K562 (cell line): ENCODE measurements around the gene PCSK1. TPM values are rescaled to one million over a fixed set of nuclear protein-coding genes. Genes with fewer than 3 reads are reported as not detected.

Experiments used
- ATAC-seq: fragments of 200-7000 bp; cut with Tn5 transposase; 3 replicates; pipeline ENCODE4 v1.9.1; 2020; ENCODE audit warnings: moderate library complexity
- BruUV-seq: library from RNA; stranded (reverse); fragments of 400-500 nt; replicated peaks from 2 replicates; lab custom pipeline; 2021; lab: Mats Ljungman, UMichigan
- CTCF ChIA-PET: fragments of 300-600 bp; formaldehyde crosslinking; extraction: SDS; loops from one replicate; lab custom pipeline; 2021; ENCODE audit warnings: low intra/inter-chr PET ratio; lab: Yijun Ruan, JAX
- POLR2A ChIA-PET: fragments of 300-600, 350-650 bp; sonication (Branson Sonifier 250); formaldehyde crosslinking; extraction: SDS; loops from one replicate; lab custom pipeline; 2021; ENCODE audit warnings: antibody characterized with exemption, inconsistent platforms; lab: Yijun Ruan, JAX
- DNase-seq, 4 experiments: peaks; one replicate each; pipeline versions ENCODE4 v3.0.0 to v3.0.0-alpha.2; 2011 to 2018; ENCODE audit warnings: low spot score in 3 of 4, mixed read lengths in 3 of 4; ENCODE audit errors: extremely low read depth in 1 of 4
- FAIRE-seq: peaks from 2 replicates; lab custom pipeline; 2011; peaks lifted over from hg19 to GRCh38; lab: Jason Lieb, UNC
- H2AFZ ChIP-seq: 2 replicates; pipeline ENCODE4 v1.6.0; 2011; ENCODE audit warnings: low read depth, low read length, control low read depth, inconsistent platforms
- H3K27ac ChIP-seq: fragments of 200-600 bp; 3 replicates; pipeline ENCODE4 v1.8.0; 2011; ENCODE audit warnings: low read depth, mild to moderate bottlenecking, control low read depth, inconsistent platforms, low read length, moderate library complexity, mixed read lengths; ENCODE audit errors: extremely low read depth
- H3K27me3 ChIP-seq, 2 experiments: fragments of 300-600 bp in 1 of 2; 2 replicates in 1 of 2; 3 replicates in 1 of 2; pipeline versions ENCODE4 v1.6.0 to v1.8.0; 2011; ENCODE audit warnings: inconsistent platforms in 2 of 2, low read length in 2 of 2, mild to moderate bottlenecking in 1 of 2, mixed read lengths in 1 of 2, moderate library complexity in 1 of 2; ENCODE audit not compliant: control insufficient read depth in 2 of 2, insufficient read depth in 2 of 2
- H3K36me3 ChIP-seq: fragments of 300-600 bp; 3 replicates; pipeline ENCODE4 v1.8.0; 2011; ENCODE audit warnings: mild to moderate bottlenecking, low read length, inconsistent platforms; ENCODE audit not compliant: control insufficient read depth, insufficient read depth
- H3K4me1 ChIP-seq, 2 experiments: fragments of 200-600 bp in 1 of 2; replicated peaks in 1 of 2; 2 replicates in 1 of 2; 3 replicates in 1 of 2; pipeline versions ENCODE4 v1.5.1 to v1.8.0; 2011; ENCODE audit warnings: inconsistent platforms in 2 of 2, low read length in 2 of 2, mild to moderate bottlenecking in 1 of 2, mixed read lengths in 1 of 2, moderate library complexity in 1 of 2; ENCODE audit not compliant: control insufficient read depth in 2 of 2, insufficient read depth in 2 of 2
- H3K4me2 ChIP-seq: 2 replicates; pipeline ENCODE4 v1.6.1; 2011; ENCODE audit warnings: low read length, control low read depth, inconsistent platforms, mixed read lengths; ENCODE audit not compliant: insufficient read depth
- H3K4me3 ChIP-seq: fragments of 200-600 bp; sonication (generic), shearing (Covaris generic); 2 replicates; pipeline ENCODE4 v1.5.1; 2016; ENCODE audit warnings: control low read depth, inconsistent platforms
- H3K79me2 ChIP-seq: fragments of 200-600 bp; 3 replicates; pipeline ENCODE4 v1.8.0; 2011; ENCODE audit warnings: low read length, inconsistent platforms; ENCODE audit not compliant: control insufficient read depth, insufficient read depth
- H3K9ac ChIP-seq, 2 experiments: 2 replicates each; pipeline versions ENCODE4 v1.6.0 to v1.6.1; 2011; ENCODE audit warnings: low read depth in 2 of 2, low read length in 2 of 2, control low read depth in 1 of 2, inconsistent platforms in 1 of 2, mild to moderate bottlenecking in 1 of 2, mixed read lengths in 1 of 2; ENCODE audit not compliant: insufficient read depth in 1 of 2
- H3K9me1 ChIP-seq: one replicate; pipeline ENCODE4 v1.6.0; 2011; ENCODE audit warnings: inconsistent platforms, mild to moderate bottlenecking, low read length, moderate library complexity; ENCODE audit not compliant: control insufficient read depth, insufficient read depth
- H3K9me3 ChIP-seq: replicated peaks from 2 replicates; pipeline ENCODE4 v1.5.1; 2011; ENCODE audit warnings: low read depth, low read length, inconsistent platforms; ENCODE audit not compliant: control insufficient read depth, insufficient read depth
- H4K20me1 ChIP-seq: replicated peaks from 2 replicates; pipeline ENCODE4 v1.6.1; 2011; ENCODE audit warnings: low read length, inconsistent platforms, mixed read lengths; ENCODE audit not compliant: control insufficient read depth, insufficient read depth
- ETS2 ChIP-seq: IDR thresholded peaks from 2 replicates; pipeline ENCODE4 v1.6.1; 2016; ENCODE audit warnings: borderline replicate concordance, missing genetic modification characterization, mild to moderate bottlenecking, moderate library complexity, missing compliant biosample characterization; ENCODE audit not compliant: poor library complexity, severe bottlenecking
- GATA2 ChIP-seq: sonication (generic); formaldehyde crosslinking; IDR thresholded peaks from 2 replicates; pipeline ENCODE4 v1.4.0; 2020; ENCODE audit warnings: mild to moderate bottlenecking, missing genetic modification reagents
- HINFP ChIP-seq: fragments of 450-650 bp; conservative IDR thresholded peaks from 2 replicates; pipeline ENCODE4 v1.6.1; 2016; ENCODE audit warnings: missing genetic modification characterization, low read depth, mild to moderate bottlenecking, control low read depth, missing compliant biosample characterization
- NCOR1 ChIP-seq: fragments of 450-650 bp; IDR thresholded peaks from 2 replicates; pipeline ENCODE4 v1.6.1; 2016; ENCODE audit warnings: mild to moderate bottlenecking, moderate library complexity
- SAP30 ChIP-seq: fragments of 200-600 bp; sonication (generic); IDR thresholded peaks from 2 replicates; pipeline ENCODE4 v1.6.1; 2012; ENCODE audit warnings: borderline replicate concordance, low read depth, mild to moderate bottlenecking, moderate library complexity, low read length, control low read depth, inconsistent platforms; ENCODE audit not compliant: insufficient read depth, poor library complexity, severe bottlenecking
- ZBTB43 ChIP-seq: sonication (generic); formaldehyde crosslinking; IDR thresholded peaks from 2 replicates; pipeline ENCODE4 v1.8.0; 2023; ENCODE audit warnings: mild to moderate bottlenecking, missing genetic modification reagents
- ZNF263 ChIP-seq: sonication (generic); formaldehyde crosslinking; IDR thresholded peaks from 2 replicates; pipeline ENCODE4 v1.8.0; 2022; ENCODE audit warnings: mild to moderate bottlenecking, missing genetic modification reagents, borderline replicate concordance
- ZNF354B ChIP-seq: fragments of 250-450 bp; sonication (Bioruptor Pico); IDR thresholded peaks from 2 replicates; pipeline ENCODE4 v1.4.0; 2020
- ZNF696 ChIP-seq: fragments of 250-450 bp; sonication (Bioruptor Pico); conservative IDR thresholded peaks from 2 replicates; pipeline ENCODE4 v1.4.0; 2020; ENCODE audit warnings: mild to moderate bottlenecking, moderate library complexity
- WGBS: fragments of 100-300 bp; shearing (Covaris generic); methylation state at CpG from one replicate; pipeline ENCODE4 v1.1.6; 2016; ENCODE audit warnings: low coverage, mixed read lengths; ENCODE audit not compliant: insufficient coverage; ENCODE audit errors: missing lambda C conversion rate; 5-methylcytosine and 5-hydroxymethylcytosine counted together
- in situ Hi-C: fragments of 300-500 bp; cut with MboI; formaldehyde crosslinking; loops from 4 replicates; pipeline ENCODE4 v1.15.0; 2018; ENCODE audit warnings: inconsistent platforms, mixed read lengths
- intact Hi-C: fragments of 100-400 bp; cut with micrococcal nuclease; formaldehyde crosslinking; loops from 2 replicates; pipeline ENCODE4 v1.14.2; 2022
- polyA plus RNA-seq, 8 experiments: library from polyadenylated mRNA; depleted of rRNA in 4 of 8; stranded (reverse) in 5 of 8; unstranded in 3 of 8; fragments of >200 nt; fragmentation: Nextera tagmentation in 2 of 8; fragmentation: Illumina TruSeq in 1 of 8; extraction: Ambion mirVana in 2 of 8; extraction: Trizol in 1 of 8; gene quantifications; 2 replicates each; pipeline versions ENCODE4 v1.2.1 to v1.2.3, GENCODE V29; 2011 to 2014; ENCODE audit warnings: inconsistent platforms in 1 of 8, missing spikeins in 1 of 8
- total RNA-seq, 7 experiments: library from RNA; depleted of rRNA in 6 of 7; stranded (reverse); fragments of >200 nt in 6 of 7; fragmentation: Illumina TruSeq in 2 of 7; extraction: Trizol in 2 of 7; gene quantifications; 2 replicates each; pipeline versions ENCODE4 v1.2.1 to v1.2.3, GENCODE V29; 2011 to 2021; ENCODE audit warnings: low replicate concordance in 1 of 7

Gene PCSK1
- total and polyA plus RNA-seq, 9 of the 15 experiments (the other 6 are each of a cell fraction or from before 2014, with no cell fraction given) = not detected

- WGBS = 5% methylated on average over 1 of the region's 1 CpG
- no peak overlapping the region for H3K4me3 ChIP-seq
- FAIRE-seq (no peak), ATAC-seq (no peak), DNase-seq (no peak)
- H2AFZ ChIP-seq = no peak overlapping the region
- ChIA-PET CTCF (no interaction called here), POLR2A (no interaction called here)
- BruUV-seq = no TSS peak
- H3K27me3 ChIP-seq = no peaks in the 10 kb centered on the region
- no peak for TF ChIP-seq SAP30
- TF ChIP-seq ZNF263 (CRISPR knock-in tag) = no peak
- no peak for TF ChIP-seq ZBTB43
- TF ChIP-seq GATA2 = no peak
- TF ChIP-seq ZNF696 = no peak
- TF ChIP-seq NCOR1 = no peak
- TF ChIP-seq HINFP (tag) = no peak
- TF ChIP-seq ZNF354B (CRISPR knock-in tag) = no peak
- no peak for TF ChIP-seq ETS2 (tag)
- no peaks in the 10 kb centered on the region for H3K79me2 ChIP-seq
- no peak overlapping the region for H3K9ac ChIP-seq
- no peak overlapping the region for H3K4me2 ChIP-seq
- intact Hi-C loops (no loop called here), in situ Hi-C loops (no loop called here)
- H3K36me3 ChIP-seq = no peaks in the 10 kb centered on the region
- H4K20me1 ChIP-seq = no peaks in the 10 kb centered on the region
- H3K9me3 ChIP-seq = no peaks in the 10 kb centered on the region
- no peaks in the 10 kb centered on the region for H3K4me1 ChIP-seq
- H3K27ac ChIP-seq = no peak overlapping the region
- no peaks in the 10 kb centered on the region for H3K9me1 ChIP-seq
Observed at GRCh38 chr5:96478983-96479382, 45.9 kb upstream of the PCSK1 start.
